Measurements from ENCODE around the gene CNDP2. TPM values are rescaled to one million over a fixed set of nuclear protein-coding genes. Genes with fewer than 3 reads are reported as not detected.

Gene CNDP2
- total RNA-seq, 2 donors from 2014 or later = 211 to 212 TPM

GRCh38 chr18:74530584-74530862 lies 34.4 kb downstream of the CNDP2 start:
- Mint-ChIP-seq H3K9me3 (no peaks in the 10 kb centered on the region), H3K36me3 (ENCODE audit: insufficient read depth in 2 of 2) (no peaks in the 10 kb centered on the region), H3K4me1 (ENCODE audit: low read depth) (no peaks in the 10 kb centered on the region), H3K27ac (no peak overlapping the region), H3K27me3 (ENCODE audit: low read depth) (peaks cover 9% of the 10 kb centered on the region), H3K4me3 (no peak overlapping the region)
- ATAC-seq (replicated peaks in 1 of 2) = no peak
- DNase-seq = no peak

- peaks cover 9% of the 10 kb centered on the region for H3K27me3 Mint-ChIP-seq (ENCODE audit: low read depth)
- H3K4me1 Mint-ChIP-seq (ENCODE audit: low read depth) = no peaks in the 10 kb centered on the region
- ATAC-seq (replicated peaks in 1 of 2) (no peak), DNase-seq (no peak)
- H3K36me3 Mint-ChIP-seq (ENCODE audit: insufficient read depth in 2 of 2) = no peaks in the 10 kb centered on the region
- no peak overlapping the region for H3K27ac Mint-ChIP-seq
- no peak overlapping the region for H3K4me3 Mint-ChIP-seq
- H3K9me3 Mint-ChIP-seq = no peaks in the 10 kb centered on the region
These were observed 34.9 kb downstream of the CNDP2 start for GRCh38 chr18:74531043-74531442.

GRCh38 chr18:74532511-74533025 lies 36.4 kb downstream of the CNDP2 start:
- Mint-ChIP-seq H3K27me3 (ENCODE audit: low read depth) (peaks cover 11% of the 10 kb centered on the region), H3K4me3 (no peak overlapping the region), H3K27ac (no peak overlapping the region), H3K4me1 (ENCODE audit: low read depth) (no peaks in the 10 kb centered on the region), H3K9me3 (no peaks in the 10 kb centered on the region), H3K36me3 (ENCODE audit: insufficient read depth in 2 of 2) (no peaks in the 10 kb centered on the region)
- ATAC-seq (replicated peaks in 1 of 2) = no peak
- no peak for DNase-seq

- peaks cover 5% of the 10 kb centered on the region for H3K27me3 Mint-ChIP-seq (ENCODE audit: low read depth)
- ATAC-seq (replicated peaks in 1 of 2) (no peak), DNase-seq (no peak)
- no peak overlapping the region for H3K27ac Mint-ChIP-seq
- no peak overlapping the region for H3K4me3 Mint-ChIP-seq
- no peaks in the 10 kb centered on the region for H3K4me1 Mint-ChIP-seq (ENCODE audit: low read depth)
- no peaks in the 10 kb centered on the region for H3K36me3 Mint-ChIP-seq (ENCODE audit: insufficient read depth in 2 of 2)
- H3K9me3 Mint-ChIP-seq = no peaks in the 10 kb centered on the region
These were observed 37.5 kb downstream of the CNDP2 start for GRCh38 chr18:74533666-74534065.

DNA sequence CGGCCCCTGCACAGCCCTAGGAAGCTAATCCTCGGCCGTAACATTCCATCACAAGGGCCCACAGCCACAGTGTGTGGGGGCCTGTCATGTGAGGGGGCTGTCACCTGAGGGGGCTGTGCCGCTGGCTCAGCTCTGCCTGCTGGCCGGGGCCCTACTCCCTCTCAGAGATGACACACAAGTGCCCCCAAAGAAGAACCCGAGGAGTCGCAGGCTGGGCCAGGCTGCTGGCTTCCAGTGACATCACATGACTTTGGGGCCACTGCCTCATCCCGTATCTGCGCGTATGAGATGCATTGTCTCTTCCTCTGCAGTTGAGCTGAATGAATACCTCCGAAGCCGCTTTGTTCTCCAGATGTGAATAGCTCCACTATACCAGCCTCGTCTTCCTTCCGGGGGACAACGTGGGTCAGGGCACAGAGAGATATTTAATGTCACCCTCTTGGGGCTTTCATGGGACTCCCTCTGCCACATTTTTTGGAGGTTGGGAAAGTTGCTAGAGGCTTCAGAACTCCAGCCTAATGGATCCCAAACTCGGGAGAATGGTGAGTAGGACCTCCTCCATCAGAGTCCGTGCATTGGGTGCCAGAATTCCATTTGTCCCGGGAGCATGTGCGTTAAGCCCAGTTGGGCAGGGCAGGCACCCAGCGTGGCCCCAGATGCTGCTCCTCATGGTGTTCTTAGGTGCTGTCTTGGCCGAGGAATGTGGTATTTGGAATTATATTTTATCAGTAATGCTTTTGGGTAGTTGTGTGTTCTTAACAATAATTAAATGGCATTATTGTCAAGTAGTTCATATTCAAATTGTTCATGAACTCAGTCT lies 38.2 kb downstream of the CNDP2 start, which contains the start of gene CNDP1:
Gene CNDP1 (plus strand): TSS at position 351 of the 820 bp plus-strand sequence. CDS start 168 bp downstream, at position 519.
- Mint-ChIP-seq H3K4me1 (ENCODE audit: low read depth) (no peaks in the 10 kb centered on the region), H3K4me3 (no peak within 1 kb of the TSS), H3K36me3 (ENCODE audit: insufficient read depth in 2 of 2) (no peaks in the 10 kb centered on the region), H3K9me3 (no peaks in the 10 kb centered on the region), H3K27ac (no peak within 1 kb of the TSS), H3K27me3 (ENCODE audit: low read depth) (peaks cover 5% of the 10 kb centered on the region)
- ATAC-seq (replicated peaks in 1 of 2) (no peak), DNase-seq (no peak)

DNA sequence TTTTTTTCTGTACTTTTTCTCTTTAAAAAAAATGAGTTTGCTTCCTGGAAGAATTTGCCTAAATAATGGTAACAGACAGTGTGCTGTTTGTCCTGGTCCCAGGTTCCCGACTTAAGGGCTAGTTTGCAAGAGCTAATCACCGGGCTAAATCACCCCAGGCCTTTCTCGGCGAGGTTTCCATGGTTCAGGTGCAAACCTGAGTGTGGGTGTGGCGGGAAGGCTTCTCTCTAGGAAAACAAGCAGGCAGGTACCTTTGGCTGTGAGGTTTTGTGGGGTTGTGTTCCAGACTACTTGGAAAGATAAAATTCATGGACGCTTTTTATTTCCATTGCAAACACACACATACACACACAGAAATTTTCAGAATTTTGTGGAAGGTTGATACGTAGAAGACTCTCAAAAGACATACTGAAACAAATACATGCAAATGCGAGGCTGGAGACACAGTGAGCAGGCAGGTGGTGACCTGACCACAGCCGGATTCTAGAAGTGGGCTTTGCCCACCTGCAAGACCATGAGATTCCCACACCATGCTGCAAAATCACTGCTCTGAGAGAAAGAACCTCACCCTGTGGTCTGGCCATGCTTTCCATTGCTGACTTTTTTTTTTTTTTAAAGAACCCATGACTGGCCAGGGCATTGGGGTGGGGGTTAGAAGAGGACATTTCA lies 39.0 kb downstream of the CNDP2 start:
- DNase-seq (no peak), ATAC-seq (replicated peaks in 1 of 2) (no peak)
- Mint-ChIP-seq H3K4me3 (no peak overlapping the region), H3K4me1 (ENCODE audit: low read depth) (no peaks in the 10 kb centered on the region), H3K9me3 (no peaks in the 10 kb centered on the region), H3K36me3 (ENCODE audit: insufficient read depth in 2 of 2) (no peaks in the 10 kb centered on the region), H3K27me3 (ENCODE audit: low read depth) (peaks cover 5% of the 10 kb centered on the region), H3K27ac (no peak overlapping the region)

DNA sequence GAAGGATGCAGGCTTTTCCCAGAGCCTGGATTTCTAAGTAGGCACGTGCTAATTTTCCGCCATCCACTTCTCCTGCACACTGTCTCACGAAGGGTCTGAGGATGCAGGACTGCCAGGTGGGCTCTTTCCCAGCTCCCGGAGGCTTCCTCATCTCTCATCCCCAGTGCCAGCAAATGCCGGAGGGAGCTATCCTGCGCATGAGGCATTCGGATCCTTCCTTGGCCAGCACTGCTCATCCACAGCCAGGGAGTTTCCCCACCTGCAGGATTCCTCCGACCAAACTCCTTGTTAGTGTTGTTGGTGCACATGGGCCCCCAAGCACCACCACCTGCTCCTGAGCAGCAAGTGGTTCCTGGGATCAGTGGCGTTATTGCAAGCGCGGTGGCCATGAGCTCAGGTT lies 43.1 kb downstream of the CNDP2 start:
- H3K4me1 Mint-ChIP-seq (ENCODE audit: low read depth) = no peaks in the 10 kb centered on the region
- ATAC-seq (replicated peaks in 1 of 2) = no peak

GRCh38 chr18:74540652-74541421 lies 44.7 kb downstream of the CNDP2 start:
- H3K36me3 Mint-ChIP-seq (ENCODE audit: insufficient read depth in 2 of 2) = no peaks in the 10 kb centered on the region
- peaks cover 5% of the 10 kb centered on the region for H3K27me3 Mint-ChIP-seq (ENCODE audit: low read depth)

More for the DNA sequence above, 43.1 kb downstream of the CNDP2 start:
- no peak overlapping the region for H3K27ac Mint-ChIP-seq
- no peaks in the 10 kb centered on the region for H3K9me3 Mint-ChIP-seq
- no peak overlapping the region for H3K4me3 Mint-ChIP-seq
- no peak for DNase-seq
- H3K27me3 Mint-ChIP-seq (ENCODE audit: low read depth) = peaks cover 5% of the 10 kb centered on the region
- no peaks in the 10 kb centered on the region for H3K36me3 Mint-ChIP-seq (ENCODE audit: insufficient read depth in 2 of 2)

DNA sequence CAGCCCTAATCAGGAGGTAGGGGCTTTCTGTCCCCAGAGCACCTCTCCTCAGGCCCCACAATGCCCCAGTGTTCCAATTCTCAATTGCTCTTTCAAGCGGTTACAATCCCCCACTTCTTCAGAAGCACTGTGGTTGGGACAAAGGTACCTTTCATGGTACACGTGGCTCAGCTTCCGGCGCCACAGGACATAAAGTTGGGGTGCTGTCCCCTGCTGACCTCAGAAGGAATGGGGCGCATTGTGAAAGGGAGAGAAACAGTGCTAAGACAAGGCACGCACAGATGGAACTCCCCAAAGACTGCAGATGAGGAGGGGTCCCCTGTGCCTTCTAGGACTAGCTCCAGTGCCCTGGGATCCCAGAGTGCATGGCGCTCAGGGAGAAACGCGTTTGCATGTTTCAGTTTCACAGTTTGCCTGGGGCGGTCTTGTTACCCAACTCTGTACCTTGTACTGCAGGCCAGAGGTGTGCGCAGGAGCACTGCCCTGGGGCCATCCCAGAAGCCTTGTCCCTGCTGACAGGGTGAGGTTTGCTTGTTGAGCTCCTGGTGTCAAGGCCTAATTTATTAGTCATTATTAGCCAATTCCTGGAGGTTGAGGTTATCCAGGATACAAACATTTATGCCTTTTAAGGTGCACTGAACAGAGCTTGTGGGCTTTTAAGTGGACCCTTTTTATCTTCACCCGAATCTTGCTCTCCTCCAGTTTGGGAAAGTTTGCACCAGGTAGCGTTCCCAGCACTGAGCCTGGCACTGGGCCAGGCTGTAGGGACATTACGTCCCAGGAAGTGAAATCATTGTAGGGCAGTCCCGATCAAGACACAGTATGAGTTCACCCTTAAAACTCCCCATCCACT lies 45.8 kb downstream of the CNDP2 start:
- Mint-ChIP-seq H3K9me3 (no peaks in the 10 kb centered on the region), H3K4me1 (ENCODE audit: low read depth) (no peaks in the 10 kb centered on the region), H3K27ac (no peak overlapping the region)

More at GRCh38 chr18:74540652-74541421, 44.7 kb downstream of the CNDP2 start:
- H3K9me3 Mint-ChIP-seq = no peaks in the 10 kb centered on the region
- DNase-seq (no peak), ATAC-seq (replicated peaks in 1 of 2) (no peak)
- no peak overlapping the region for H3K4me3 Mint-ChIP-seq
- no peaks in the 10 kb centered on the region for H3K4me1 Mint-ChIP-seq (ENCODE audit: low read depth)
- H3K27ac Mint-ChIP-seq = no peak overlapping the region

DNA sequence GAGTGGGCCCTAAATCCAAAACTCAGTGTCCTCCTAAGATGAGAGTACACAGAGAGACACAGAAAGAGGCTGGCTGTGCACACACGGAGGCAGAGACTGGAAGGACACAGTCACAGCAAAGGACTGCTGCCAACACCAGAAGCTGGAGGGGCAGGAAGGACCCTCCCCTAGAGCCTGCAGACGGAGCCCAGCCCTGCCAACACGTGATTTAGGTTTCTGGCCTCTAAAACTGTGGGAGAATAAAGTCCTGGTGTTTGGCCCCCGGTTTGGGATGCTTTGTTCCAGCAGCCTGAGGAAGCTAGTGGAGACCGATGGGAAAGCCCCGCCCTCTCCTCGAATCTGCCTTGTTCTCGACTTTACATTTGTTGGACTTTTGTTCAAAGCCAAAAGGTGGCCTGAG lies 48.7 kb downstream of the CNDP2 start:
- Mint-ChIP-seq H3K4me3 (no peak overlapping the region), H3K27ac (no peak overlapping the region), H3K27me3 (ENCODE audit: low read depth) (no peaks in the 10 kb centered on the region), H3K9me3 (peaks cover 0 to 2% of the 10 kb centered on the region in 2 donors), H3K36me3 (ENCODE audit: insufficient read depth in 2 of 2) (peaks cover 3 to 4% of the 10 kb centered on the region in 2 donors), H3K4me1 (ENCODE audit: low read depth) (no peaks in the 10 kb centered on the region)
- no peak for ATAC-seq (replicated peaks in 1 of 2)
- no peak for DNase-seq

More for the DNA sequence above, 45.8 kb downstream of the CNDP2 start:
- Mint-ChIP-seq H3K4me3 (no peak overlapping the region), H3K27me3 (ENCODE audit: low read depth) (peaks cover 5% of the 10 kb centered on the region), H3K36me3 (ENCODE audit: insufficient read depth in 2 of 2) (no peaks in the 10 kb centered on the region)
- no peak for DNase-seq
- ATAC-seq (replicated peaks in 1 of 2) = no peak

DNA sequence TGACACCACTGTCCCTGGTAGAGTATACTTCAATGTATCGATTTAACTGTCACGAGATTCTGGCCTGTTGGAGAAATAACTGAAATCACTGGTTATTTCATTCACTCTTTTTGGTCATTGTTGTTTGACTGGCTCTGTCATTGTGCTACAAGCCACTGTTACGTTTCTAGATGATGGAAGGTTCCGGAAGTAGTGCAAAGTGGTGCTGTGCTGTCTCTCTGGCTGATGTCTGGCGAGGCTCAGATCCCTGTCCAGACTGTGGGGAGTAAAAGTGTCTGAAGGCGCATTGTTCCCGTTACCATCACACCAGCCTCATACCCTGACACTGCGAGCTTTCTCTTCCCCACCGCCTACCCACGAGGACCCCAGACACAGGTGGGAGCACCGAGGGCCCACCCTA lies 49.8 kb downstream of the CNDP2 start:
- H3K9me3 Mint-ChIP-seq = peaks cover 0 to 2% of the 10 kb centered on the region in 2 donors

DNA sequence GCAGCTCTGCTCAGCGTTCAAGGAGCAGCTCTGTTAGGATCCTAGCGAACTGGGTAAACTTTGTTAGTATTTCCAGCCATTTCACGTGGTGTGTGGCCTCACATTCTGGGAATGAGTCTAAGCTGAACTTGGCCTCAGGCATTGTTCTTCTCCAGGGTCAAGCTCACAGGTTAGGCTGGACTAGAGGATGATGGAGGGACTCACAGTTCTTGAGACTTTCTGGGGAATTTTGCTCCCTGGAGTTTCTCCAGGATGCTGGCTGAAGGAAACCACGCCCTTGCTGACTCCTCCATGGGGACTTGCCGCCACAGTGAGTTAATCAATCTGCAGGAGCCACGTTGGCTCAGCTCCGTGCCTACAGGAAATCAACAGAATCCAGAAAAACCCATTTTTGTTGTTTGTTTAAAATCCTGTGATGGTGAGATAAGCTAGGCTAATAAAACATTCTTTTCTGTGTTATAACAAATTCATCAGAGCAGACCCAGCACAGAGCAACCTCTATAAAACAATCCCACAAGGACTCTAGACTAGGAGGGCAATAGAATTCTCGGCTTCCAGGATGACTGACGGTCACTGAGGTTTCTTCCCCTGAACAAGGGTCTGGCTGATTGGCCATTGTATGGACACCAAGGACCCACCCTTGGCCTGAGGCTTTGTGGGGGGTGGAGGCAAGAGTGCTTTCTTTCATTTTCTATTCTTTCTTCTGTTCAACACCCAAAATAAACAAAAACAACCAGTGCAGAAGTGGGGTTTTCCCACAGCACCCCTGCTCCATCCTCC lies 50.8 kb downstream of the CNDP2 start:
- H3K27ac Mint-ChIP-seq = no peak overlapping the region
- no peak for DNase-seq
- H3K36me3 Mint-ChIP-seq (ENCODE audit: insufficient read depth in 2 of 2) = peaks cover 3 to 4% of the 10 kb centered on the region in 2 donors
- peaks cover 0 to 2% of the 10 kb centered on the region in 2 donors for H3K9me3 Mint-ChIP-seq
- H3K4me3 Mint-ChIP-seq = no peak overlapping the region
- no peaks in the 10 kb centered on the region for H3K27me3 Mint-ChIP-seq (ENCODE audit: low read depth)
- ATAC-seq (replicated peaks in 1 of 2) = no peak
- H3K4me1 Mint-ChIP-seq (ENCODE audit: low read depth) = no peaks in the 10 kb centered on the region

More for the DNA sequence above, 49.8 kb downstream of the CNDP2 start:
- ATAC-seq (replicated peaks in 1 of 2) = no peak
- DNase-seq = no peak
- H3K36me3 Mint-ChIP-seq (ENCODE audit: insufficient read depth in 2 of 2) = peaks cover 3 to 4% of the 10 kb centered on the region in 2 donors
- no peaks in the 10 kb centered on the region for H3K27me3 Mint-ChIP-seq (ENCODE audit: low read depth)
- no peak overlapping the region for H3K4me3 Mint-ChIP-seq
- no peaks in the 10 kb centered on the region for H3K4me1 Mint-ChIP-seq (ENCODE audit: low read depth)
- H3K27ac Mint-ChIP-seq = no peak overlapping the region

All from activated T-cell treated with anti-CD3 and anti-CD28 coated beads, Interleukin-2, amount 50 U/mL, for 72 hours (primary cell).